ENCODE data around the gene MTUS2. TPM values are rescaled to one million over a fixed set of nuclear protein-coding genes. Genes with fewer than 3 reads are reported as not detected.
A peak's percentile ranks its signal among the peaks of the same experiment; 100 is the strongest.

Gene MTUS2
- total RNA-seq, 1 experiment from 2014 or later: 0.11 TPM

- ChIA-PET CTCF (no interaction called here), POLR2A (ENCODE audit: low non-redundant PET) (no interaction called here)
- TF ChIP-seq EZH2 (IDR thresholded peaks at IDR 0.05; ENCODE audit: borderline replicate concordance, low read depth, low read length, poor library complexity, severe bottlenecking) (no peak), CTCF (conservative IDR thresholded peaks at IDR 0.05; ENCODE audit: low read depth, low read length) (no peak)
- H3K9me3 ChIP-seq (ENCODE audit: low read depth, low read length, poor library complexity, severe bottlenecking): no peaks in the 10 kb centered on the region
- H3K27ac ChIP-seq (ENCODE audit: low read depth, low read length, poor library complexity, severe bottlenecking): no peak overlapping the region
- BruUV-seq (replicated peaks): no TSS peak
- no peak for DNase-seq (ENCODE audit: low spot score)
- H3K4me1 ChIP-seq (ENCODE audit: insufficient read depth, low read length, poor library complexity, severe bottlenecking): no peaks in the 10 kb centered on the region
- H3K27me3 ChIP-seq (replicated peaks; ENCODE audit: insufficient read depth, low read depth, low read length, poor library complexity): no peaks in the 10 kb centered on the region
- peaks cover 24% of the 10 kb centered on the region for H3K36me3 ChIP-seq (ENCODE audit: insufficient read depth, low read length, poor library complexity, severe bottlenecking)
- no peak overlapping the region for H3K4me3 ChIP-seq (ENCODE audit: low read depth, low read length, poor library complexity, severe bottlenecking)
- intact Hi-C loops (cut with micrococcal nuclease; ENCODE audit: unreplicated experiment): no loop called here
Measured at GRCh38 chr13:29510651-29511084, 690.5 kb downstream of the MTUS2 start.

GRCh38 chr13:29511106-29511796 is 691.1 kb downstream of the MTUS2 start:
- H3K36me3 ChIP-seq (ENCODE audit: insufficient read depth, low read length, poor library complexity, severe bottlenecking): peaks cover 29% of the 10 kb centered on the region
- CTCF ChIA-PET: no interaction called here

GRCh38 chr13:29511980-29512379 is 691.8 kb downstream of the MTUS2 start:
- Histone ChIP-seq H3K27me3 (replicated peaks; ENCODE audit: insufficient read depth, low read depth, low read length, poor library complexity) (no peaks in the 10 kb centered on the region), H3K4me1 (ENCODE audit: insufficient read depth, low read length, poor library complexity, severe bottlenecking) (no peaks in the 10 kb centered on the region), H3K4me3 (ENCODE audit: low read depth, low read length, poor library complexity, severe bottlenecking) (no peak overlapping the region), H3K27ac (ENCODE audit: low read depth, low read length, poor library complexity, severe bottlenecking) (no peak overlapping the region), H3K36me3 (ENCODE audit: insufficient read depth, low read length, poor library complexity, severe bottlenecking) (peaks cover 36% of the 10 kb centered on the region), H3K9me3 (ENCODE audit: low read depth, low read length, poor library complexity, severe bottlenecking) (no peaks in the 10 kb centered on the region)
- ChIA-PET CTCF (no interaction called here), POLR2A (ENCODE audit: low non-redundant PET) (no interaction called here)
- intact Hi-C loops (cut with micrococcal nuclease; ENCODE audit: unreplicated experiment): no loop called here
- no peak for DNase-seq (ENCODE audit: low spot score)
- no peak for TF ChIP-seq EZH2 (IDR thresholded peaks at IDR 0.05; ENCODE audit: borderline replicate concordance, low read depth, low read length, poor library complexity, severe bottlenecking)
- BruUV-seq (replicated peaks): TSS peak; percentile 17

More at GRCh38 chr13:29511106-29511796, 691.1 kb downstream of the MTUS2 start:
- Histone ChIP-seq H3K27ac (ENCODE audit: low read depth, low read length, poor library complexity, severe bottlenecking) (no peak overlapping the region), H3K4me3 (ENCODE audit: low read depth, low read length, poor library complexity, severe bottlenecking) (no peak overlapping the region), H3K27me3 (replicated peaks; ENCODE audit: insufficient read depth, low read depth, low read length, poor library complexity) (no peaks in the 10 kb centered on the region), H3K4me1 (ENCODE audit: insufficient read depth, low read length, poor library complexity, severe bottlenecking) (no peaks in the 10 kb centered on the region), H3K9me3 (ENCODE audit: low read depth, low read length, poor library complexity, severe bottlenecking) (no peaks in the 10 kb centered on the region)
- intact Hi-C loops (cut with micrococcal nuclease; ENCODE audit: unreplicated experiment): no loop called here
- BruUV-seq (replicated peaks): no TSS peak
- no peak for TF ChIP-seq CTCF (conservative IDR thresholded peaks at IDR 0.05; ENCODE audit: low read depth, low read length)
- TF ChIP-seq EZH2 (IDR thresholded peaks at IDR 0.05; ENCODE audit: borderline replicate concordance, low read depth, low read length, poor library complexity, severe bottlenecking): no peak
- no peak for DNase-seq (ENCODE audit: low spot score)
- POLR2A ChIA-PET (ENCODE audit: low non-redundant PET): no interaction called here
